GM20000 (cell line): ENCODE data around the gene CHAF1B.

Source experiments
- DNase-seq: peaks from one replicate; pipeline ENCODE4 v3.0.0; 2012; ENCODE audit warnings: low spot score
- CTCF ChIP-seq: IDR thresholded peaks from 2 replicates; pipeline ENCODE4 v1.5.1; 2012; ENCODE audit warnings: mild to moderate bottlenecking, control low read depth; ENCODE audit errors: extremely low read depth, missing control alignments

The CHAF1B gene

GRCh38 chr21:36456729-36457414 lies 71.7 kb downstream of the CHAF1B start:
- no peak for DNase-seq
- no peak for TF ChIP-seq CTCF

GRCh38 chr21:36459098-36459497 lies 73.9 kb downstream of the CHAF1B start:
- no peak for DNase-seq
- no peak for TF ChIP-seq CTCF

GRCh38 chr21:36460866-36461265 lies 75.7 kb downstream of the CHAF1B start:
- no peak for DNase-seq
- TF ChIP-seq CTCF: no peak

GRCh38 chr21:36461277-36461917 lies 76.2 kb downstream of the CHAF1B start:
- no peak for TF ChIP-seq CTCF
- DNase-seq: no peak

- TF ChIP-seq CTCF: no peak
Observed at GRCh38 chr21:36461918-36462486, 76.8 kb downstream of the CHAF1B start.

GRCh38 chr21:36463204-36463603 lies 78.0 kb downstream of the CHAF1B start:
- TF ChIP-seq CTCF: no peak
- no peak for DNase-seq

More at GRCh38 chr21:36461918-36462486, 76.8 kb downstream of the CHAF1B start:
- no peak for DNase-seq

GRCh38 chr21:36463991-36464390 lies 78.8 kb downstream of the CHAF1B start:
- no peak for TF ChIP-seq CTCF
- DNase-seq: no peak
